Neural progenitor cell (in vitro differentiated cells): ENCODE measurements around the gene ARNT2. TPM values are rescaled to one million over a fixed set of nuclear protein-coding genes. Genes with fewer than 3 reads are reported as not detected.

ENCODE experiments used
- DNase-seq: peaks from one replicate; pipeline ENCODE4 v3.0.0-alpha.2; 2016; ENCODE audit warnings: low spot score
- H2AFZ ChIP-seq: fragments of 200-600 bp; sonication (generic); replicated peaks from 2 replicates; pipeline ENCODE4 v1.6.1; 2016; ENCODE audit warnings: antibody characterized with exemption
- H3F3A ChIP-seq: fragments of 200-600 bp; sonication (generic); 2 replicates; pipeline ENCODE4 v1.6.1; 2016; ENCODE audit warnings: antibody characterized with exemption, low read depth
- H3K27ac ChIP-seq: fragments of 200-600 bp; sonication (generic); 2 replicates; pipeline ENCODE4 v1.5.1; 2016; ENCODE audit warnings: mild to moderate bottlenecking
- H3K27me3 ChIP-seq: fragments of 200-600 bp; sonication (generic); 2 replicates; pipeline ENCODE4 v1.6.1; 2016; ENCODE audit warnings: mild to moderate bottlenecking, moderate library complexity
- H3K36me3 ChIP-seq: fragments of 200-600 bp; sonication (generic); 2 replicates; pipeline ENCODE4 v1.5.1; 2016
- H3K4me1 ChIP-seq: fragments of 200-600 bp; sonication (generic); 2 replicates; pipeline ENCODE4 v1.6.1; 2016; ENCODE audit warnings: mixed run types
- H3K4me2 ChIP-seq: fragments of 200-600 bp; sonication (generic); 2 replicates; pipeline ENCODE4 v1.6.1; 2016
- H3K4me3 ChIP-seq: fragments of 200-600 bp; sonication (generic); 2 replicates; pipeline ENCODE4 v1.5.1; 2016
- H3K79me2 ChIP-seq: fragments of 200-600 bp; sonication (generic); 2 replicates; pipeline ENCODE4 v1.6.1; 2016; ENCODE audit warnings: low read depth
- H3K9ac ChIP-seq: fragments of 200-600 bp; sonication (generic); 2 replicates; pipeline ENCODE4 v1.6.1; 2016
- H3K9me3 ChIP-seq: fragments of 200-600 bp; sonication (generic); 2 replicates; pipeline ENCODE4 v1.5.1; 2016; ENCODE audit warnings: low read depth
- H4K20me1 ChIP-seq: fragments of 200-600 bp; sonication (generic); 2 replicates; pipeline ENCODE4 v1.6.1; 2016; ENCODE audit warnings: low read depth
- H3K27ac Mint-ChIP-seq: 3 replicates; pipeline ENCODE4 v1.8.0; 2021; ENCODE audit warnings: mixed read lengths
- H3K27me3 Mint-ChIP-seq: 2 replicates; pipeline ENCODE4 v1.8.0; 2022; ENCODE audit warnings: low read depth, mild to moderate bottlenecking, inconsistent platforms, moderate library complexity, mixed read lengths; ENCODE audit not compliant: insufficient read depth
- H3K36me3 Mint-ChIP-seq: 3 replicates; pipeline ENCODE4 v1.8.0; 2021; ENCODE audit warnings: mixed read lengths
- H3K4me1 Mint-ChIP-seq: 3 replicates; pipeline ENCODE4 v1.8.0; 2021; ENCODE audit warnings: mixed read lengths
- H3K4me3 Mint-ChIP-seq: 3 replicates; pipeline ENCODE4 v1.8.0; 2021; ENCODE audit warnings: mild to moderate bottlenecking, moderate library complexity, mixed read lengths
- H3K9me3 Mint-ChIP-seq: 3 replicates; pipeline ENCODE4 v1.8.0; 2020; ENCODE audit warnings: mixed read lengths
- EZH2 ChIP-seq: fragments of 200-600 bp; sonication (generic); IDR thresholded peaks from 2 replicates; pipeline ENCODE4 v1.6.1; 2017; ENCODE audit warnings: antibody characterized with exemption, mild to moderate bottlenecking, moderate library complexity
- EZH2phosphoT487 ChIP-seq: fragments of 200-600 bp; sonication (generic); IDR thresholded peaks from 2 replicates; pipeline ENCODE4 v1.6.1; 2017; ENCODE audit warnings: antibody characterized with exemption
- total RNA-seq: library from RNA; depleted of rRNA; stranded (reverse); fragments of >200 nt; gene quantifications from 2 replicates; pipeline ENCODE4 v1.2.3, GENCODE V29; 2015; ENCODE audit warnings: low replicate concordance
- TF ChIP-seq, protein P1 (sequence below): fragments of 200-600 bp; sonication (generic); IDR thresholded peaks from 2 replicates; pipeline ENCODE4 v1.5.1; 2017; ENCODE audit warnings: antibody characterized with exemption, mild to moderate bottlenecking

The ARNT2 gene
- total RNA-seq, 1 donor from 2014 or later = 15.7 TPM

DNA sequence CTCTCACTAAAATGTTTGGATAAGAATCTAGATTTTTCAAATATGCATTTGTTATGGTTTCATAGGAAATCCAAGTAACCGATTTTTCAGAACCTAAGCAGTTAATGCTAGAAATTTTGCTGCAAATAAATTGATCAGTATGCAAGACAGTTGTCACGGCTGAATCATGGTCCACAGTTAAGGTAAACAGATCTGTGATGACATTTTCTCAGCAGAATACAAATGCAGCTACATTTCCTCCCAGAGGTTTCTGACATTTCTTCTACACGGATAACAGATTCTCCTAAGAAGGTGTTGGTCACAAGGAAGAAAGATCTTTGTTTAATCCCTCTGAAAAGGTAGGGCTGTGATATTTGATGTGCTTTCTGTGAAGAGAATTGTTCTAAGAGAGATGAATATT, 36.9 kb downstream of the ARNT2 start:
- Histone ChIP-seq H3K27ac (no peak overlapping the region), H3K4me2 (no peak overlapping the region)
- no peak for DNase-seq

DNA sequence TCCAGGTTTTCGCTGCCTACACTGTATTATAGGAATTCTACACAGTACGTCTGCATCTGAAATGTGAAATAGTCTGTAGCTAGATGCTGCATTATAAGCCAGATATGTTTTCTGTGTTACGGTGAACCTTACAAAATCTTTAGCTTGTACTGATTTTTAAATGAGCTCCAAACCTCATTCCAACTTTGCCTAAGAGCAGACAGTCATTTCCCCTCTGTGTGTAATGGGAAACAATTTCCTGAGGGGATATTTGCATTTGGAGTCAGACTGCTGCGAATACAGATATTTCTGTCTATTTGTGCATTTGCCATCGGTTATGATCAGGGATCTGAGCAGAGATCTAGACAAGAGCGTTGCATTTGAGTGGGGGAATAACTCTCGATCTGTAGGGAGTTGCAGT, 37.5 kb downstream of the ARNT2 start:
- Histone ChIP-seq H3K4me2 (no peak overlapping the region), H3F3A (no peaks in the 10 kb centered on the region), H3K9me3 (no peaks in the 10 kb centered on the region), H2AFZ (no peak overlapping the region), H3K9ac (no peak overlapping the region), H3K4me1 (peaks cover 4% of the 10 kb centered on the region), H3K36me3 (no peaks in the 10 kb centered on the region), H3K27me3 (no peaks in the 10 kb centered on the region), H3K27ac (no peak overlapping the region), H3K79me2 (peaks cover 4% of the 10 kb centered on the region), H3K4me3 (no peak overlapping the region), H4K20me1 (peaks cover 12% of the 10 kb centered on the region)
- H3K4me1 Mint-ChIP-seq = peaks cover 20% of the 10 kb centered on the region
- TF ChIP-seq EZH2phosphoT487 = no peak
- TF ChIP-seq, protein P1, sequence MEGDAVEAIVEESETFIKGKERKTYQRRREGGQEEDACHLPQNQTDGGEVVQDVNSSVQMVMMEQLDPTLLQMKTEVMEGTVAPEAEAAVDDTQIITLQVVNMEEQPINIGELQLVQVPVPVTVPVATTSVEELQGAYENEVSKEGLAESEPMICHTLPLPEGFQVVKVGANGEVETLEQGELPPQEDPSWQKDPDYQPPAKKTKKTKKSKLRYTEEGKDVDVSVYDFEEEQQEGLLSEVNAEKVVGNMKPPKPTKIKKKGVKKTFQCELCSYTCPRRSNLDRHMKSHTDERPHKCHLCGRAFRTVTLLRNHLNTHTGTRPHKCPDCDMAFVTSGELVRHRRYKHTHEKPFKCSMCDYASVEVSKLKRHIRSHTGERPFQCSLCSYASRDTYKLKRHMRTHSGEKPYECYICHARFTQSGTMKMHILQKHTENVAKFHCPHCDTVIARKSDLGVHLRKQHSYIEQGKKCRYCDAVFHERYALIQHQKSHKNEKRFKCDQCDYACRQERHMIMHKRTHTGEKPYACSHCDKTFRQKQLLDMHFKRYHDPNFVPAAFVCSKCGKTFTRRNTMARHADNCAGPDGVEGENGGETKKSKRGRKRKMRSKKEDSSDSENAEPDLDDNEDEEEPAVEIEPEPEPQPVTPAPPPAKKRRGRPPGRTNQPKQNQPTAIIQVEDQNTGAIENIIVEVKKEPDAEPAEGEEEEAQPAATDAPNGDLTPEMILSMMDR = no peak
- no peak for TF ChIP-seq EZH2
- no peak overlapping the region for H3K4me3 Mint-ChIP-seq
- H3K9me3 Mint-ChIP-seq = no peaks in the 10 kb centered on the region
- peak overlapping the region; percentile 0 for H3K27ac Mint-ChIP-seq
- no peaks in the 10 kb centered on the region for H3K27me3 Mint-ChIP-seq
- no peaks in the 10 kb centered on the region for H3K36me3 Mint-ChIP-seq
- no peak for DNase-seq

More for the DNA sequence above, 36.9 kb downstream of the ARNT2 start:
- Histone ChIP-seq H4K20me1 (peaks cover 12% of the 10 kb centered on the region), H3K79me2 (peaks cover 4% of the 10 kb centered on the region), H3F3A (no peaks in the 10 kb centered on the region), H3K4me3 (no peak overlapping the region), H3K9ac (no peak overlapping the region), H3K27me3 (no peaks in the 10 kb centered on the region), H3K36me3 (no peaks in the 10 kb centered on the region), H3K9me3 (no peaks in the 10 kb centered on the region), H3K4me1 (peaks cover 4% of the 10 kb centered on the region), H2AFZ (no peak overlapping the region)
- no peak overlapping the region for H3K4me3 Mint-ChIP-seq
- H3K27me3 Mint-ChIP-seq = no peaks in the 10 kb centered on the region
- no peak overlapping the region for H3K27ac Mint-ChIP-seq
- no peaks in the 10 kb centered on the region for H3K9me3 Mint-ChIP-seq
- TF ChIP-seq EZH2 (no peak), EZH2phosphoT487 (no peak)
- TF ChIP-seq, protein P1 = no peak
- H3K36me3 Mint-ChIP-seq = no peaks in the 10 kb centered on the region
- peaks cover 22% of the 10 kb centered on the region for H3K4me1 Mint-ChIP-seq

- Mint-ChIP-seq H3K27me3 (no peaks in the 10 kb centered on the region), H3K36me3 (no peaks in the 10 kb centered on the region), H3K9me3 (no peaks in the 10 kb centered on the region), H3K27ac (no peak overlapping the region), H3K4me3 (no peak overlapping the region), H3K4me1 (peaks cover 10% of the 10 kb centered on the region)
- no peaks in the 10 kb centered on the region for H3K27me3 ChIP-seq
- peaks cover 4% of the 10 kb centered on the region for H3K4me1 ChIP-seq
- H3F3A ChIP-seq = no peaks in the 10 kb centered on the region
- TF ChIP-seq EZH2 = no peak
- TF ChIP-seq, protein P1 = no peak
- no peak for TF ChIP-seq EZH2phosphoT487
- no peak overlapping the region for H2AFZ ChIP-seq
- H3K9me3 ChIP-seq = no peaks in the 10 kb centered on the region
- no peak for DNase-seq
- peaks cover 12% of the 10 kb centered on the region for H4K20me1 ChIP-seq
- peaks cover 4% of the 10 kb centered on the region for H3K79me2 ChIP-seq
- no peak overlapping the region for H3K9ac ChIP-seq
- no peak overlapping the region for H3K4me2 ChIP-seq
- no peak overlapping the region for H3K27ac ChIP-seq
- no peaks in the 10 kb centered on the region for H3K36me3 ChIP-seq
- H3K4me3 ChIP-seq = no peak overlapping the region
Measured at GRCh38 chr15:80442728-80443403, 38.7 kb downstream of the ARNT2 start.
